Right atrium auricular region (tissue), 2 donors: ENCODE results near the gene KRT10. TPM values are rescaled to one million over a fixed set of nuclear protein-coding genes. Genes with fewer than 3 reads are reported as not detected.

Source experiments
- DNase-seq: peaks from one replicate; pipeline ENCODE4 v3.0.0-alpha.2; 2019; ENCODE audit warnings: low spot score
- H3K27ac ChIP-seq, 2 donors: fragments of 200-600 bp; sonication (generic); 1 replicate in 1 of 2; 2 replicates in 1 of 2; pipeline ENCODE4 v1.5.1; 2016 to 2019
- H3K27me3 ChIP-seq, 2 donors: fragments of 200-600 bp; sonication (generic); one replicate each; pipeline versions ENCODE4 v1.5.1 to v1.6.0; 2017 to 2019
- H3K36me3 ChIP-seq: fragments of 200-600 bp; sonication (generic); one replicate; pipeline ENCODE4 v1.5.1; 2016
- H3K4me1 ChIP-seq, 2 donors: fragments of 200-600 bp; sonication (generic); one replicate each; pipeline versions ENCODE4 v1.5.1 to v1.6.0; 2017 to 2019
- H3K4me3 ChIP-seq, 2 donors: fragments of 200-600 bp; sonication (generic); 1 replicate in 1 of 2; 2 replicates in 1 of 2; pipeline ENCODE4 v1.5.1; 2017 to 2019; ENCODE audit warnings: mild to moderate bottlenecking in 1 of 2, moderate library complexity in 1 of 2
- H3K9me3 ChIP-seq, 2 donors: fragments of 200-600 bp; sonication (generic); one replicate each; pipeline ENCODE4 v1.5.1; 2019
- CTCF ChIP-seq, 2 donors: fragments of 200-600 bp; sonication (generic); IDR thresholded peaks; one replicate each; pipeline ENCODE4 v1.5.1; 2019; ENCODE audit warnings: antibody characterized with exemption in 2 of 2
- total RNA-seq, 2 donors: library from RNA; depleted of rRNA; stranded (reverse); fragments of >200 nt; gene quantifications; one replicate each; pipeline ENCODE4 v1.1.0, GENCODE V29; 2016

KRT10 gene
- total RNA-seq, 2 donors from 2014 or later, result 18.9 to 21.5 TPM

- Histone ChIP-seq H3K27me3 (peaks cover 0 to 3% of the 10 kb centered on the region in 2 donors), H3K36me3 (no peaks in the 10 kb centered on the region), H3K4me3 (no peak overlapping the region), H3K9me3 (no peaks in the 10 kb centered on the region), H3K27ac (no peak overlapping the region), H3K4me1 (peaks cover 0 to 6% of the 10 kb centered on the region in 2 donors)
- TF ChIP-seq CTCF (IDR thresholded peaks at IDR 0.05), result no peak
- DNase-seq, result no peak
Measured at GRCh38 chr17:40800381-40800780, 22.0 kb downstream of the KRT10 start.

- no peaks in the 10 kb centered on the region for H3K36me3 ChIP-seq
- H3K4me3 ChIP-seq, result no peak within 1 kb of the TSS
- no peak within 1 kb of the TSS for H3K27ac ChIP-seq
- H3K27me3 ChIP-seq, result peaks cover 0 to 3% of the 10 kb centered on the region in 2 donors
- peaks cover 0 to 6% of the 10 kb centered on the region in 2 donors for H3K4me1 ChIP-seq
- no peak for TF ChIP-seq CTCF (IDR thresholded peaks at IDR 0.05)
- no peak for DNase-seq
- H3K9me3 ChIP-seq, result no peaks in the 10 kb centered on the region
Measured at GRCh38 chr17:40799859-40800258, 22.6 kb downstream of the KRT10 start, which contains the start of gene KRT28. Gene KRT28, minus strand, starts transcription at chr17:40799959. Its CDS starts 66 bp downstream, at chr17:40799893.

- H3K27me3 ChIP-seq, result peaks cover 0 to 6% of the 10 kb centered on the region in 2 donors
Measured at GRCh38 chr17:40796846-40797245, 25.6 kb downstream of the KRT10 start.

GRCh38 chr17:40795019-40795667, 27.3 kb downstream of the KRT10 start:
- no peak for DNase-seq
- Histone ChIP-seq H3K27ac (no peak overlapping the region), H3K9me3 (no peaks in the 10 kb centered on the region), H3K4me1 (no peaks in the 10 kb centered on the region), H3K27me3 (peaks cover 0 to 6% of the 10 kb centered on the region in 2 donors), H3K4me3 (no peak overlapping the region), H3K36me3 (no peaks in the 10 kb centered on the region)
- TF ChIP-seq CTCF (IDR thresholded peaks at IDR 0.05), result no peak

More at GRCh38 chr17:40796846-40797245, 25.6 kb downstream of the KRT10 start:
- Histone ChIP-seq H3K36me3 (no peaks in the 10 kb centered on the region), H3K4me1 (no peaks in the 10 kb centered on the region), H3K27ac (no peak overlapping the region), H3K9me3 (no peaks in the 10 kb centered on the region), H3K4me3 (no peak overlapping the region)
- no peak for TF ChIP-seq CTCF (IDR thresholded peaks at IDR 0.05)
- DNase-seq, result no peak

- no peaks in the 10 kb centered on the region for H3K4me1 ChIP-seq
- no peak overlapping the region for H3K4me3 ChIP-seq
- H3K9me3 ChIP-seq, result no peaks in the 10 kb centered on the region
- no peak for DNase-seq
- TF ChIP-seq CTCF (IDR thresholded peaks at IDR 0.05), result no peak
- peaks cover 0 to 3% of the 10 kb centered on the region in 2 donors for H3K27me3 ChIP-seq
- H3K27ac ChIP-seq, result no peak overlapping the region
- no peaks in the 10 kb centered on the region for H3K36me3 ChIP-seq
Measured at GRCh38 chr17:40794466-40794865, 27.9 kb downstream of the KRT10 start.

GRCh38 chr17:40793832-40794231, 28.6 kb downstream of the KRT10 start:
- Histone ChIP-seq H3K36me3 (no peaks in the 10 kb centered on the region), H3K9me3 (no peaks in the 10 kb centered on the region), H3K4me1 (no peaks in the 10 kb centered on the region), H3K27me3 (peaks cover 0 to 3% of the 10 kb centered on the region in 2 donors), H3K27ac (no peak overlapping the region), H3K4me3 (no peak overlapping the region)
- no peak for DNase-seq
- TF ChIP-seq CTCF (IDR thresholded peaks at IDR 0.05), result no peak
